CD4-positive, alpha-beta T cell treated with Interferon alpha-2 for 1 hour (primary cell): ENCODE measurements around the gene WIPF3.
"Not testable (repeated sequence)": the region's sequence is repeated elsewhere in the genome, so short reads cannot be mapped to it uniquely, and the experiment has no call there.

Experiments
- DNase-seq, 2 donors: peaks; one replicate each; pipeline ENCODE4 v3.0.0-alpha.2; 2020 to 2022

The WIPF3 gene

GRCh38 chr7:29957521-29958310 lies 151.4 kb downstream of the WIPF3 start:
- no peak for DNase-seq

DNA sequence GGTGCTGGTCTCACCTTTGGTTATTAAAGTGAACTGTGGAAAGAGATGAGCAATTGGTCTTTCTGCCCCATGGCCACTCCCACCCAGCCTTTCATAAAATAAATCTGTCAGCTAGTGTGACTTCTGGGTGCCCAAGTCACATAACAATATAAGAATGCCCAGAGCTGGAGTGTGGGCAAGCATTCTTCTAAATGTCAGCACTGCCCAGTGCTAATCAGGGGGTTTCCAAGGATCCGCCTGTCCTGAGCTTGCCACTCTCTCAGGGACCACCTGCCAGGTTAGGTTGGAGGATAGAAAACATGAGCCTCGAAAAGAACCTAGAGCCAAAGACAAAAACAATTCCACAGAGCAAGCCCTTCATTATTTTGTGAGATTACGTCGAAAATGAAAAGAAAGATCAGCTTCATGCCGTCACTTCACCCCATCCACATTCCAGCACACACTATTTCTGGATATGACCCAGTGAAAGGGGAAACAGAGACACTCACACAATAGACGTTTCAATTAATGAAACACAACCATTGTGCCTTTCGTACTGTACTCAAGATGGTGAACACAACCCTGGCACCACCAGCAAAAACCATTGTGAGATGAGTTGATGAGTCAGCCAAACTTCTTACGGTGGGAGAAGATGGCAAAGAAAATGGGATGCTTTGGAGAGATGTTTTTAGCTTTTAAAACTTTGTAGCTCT lies 152.5 kb downstream of the WIPF3 start:
- no peak for DNase-seq

GRCh38 chr7:29961611-29962010 lies 155.3 kb downstream of the WIPF3 start:
- DNase-seq = not testable (repeated sequence)

- DNase-seq = no peak
Measured at GRCh38 chr7:29962035-29962434, 155.7 kb downstream of the WIPF3 start.

- no peak for DNase-seq
Measured at GRCh38 chr7:29965030-29965429, 158.7 kb downstream of the WIPF3 start.
